Nephron (organoid): ENCODE data around the gene NOL7.

Experiments
- H3K27ac Mint-ChIP-seq, 3 experiments: 2 replicates each; pipeline ENCODE4 v1.8.0; 2020; ENCODE audit warnings: mixed read lengths in 3 of 3, mild to moderate bottlenecking in 2 of 3, moderate library complexity in 1 of 3
- H3K27me3 Mint-ChIP-seq: 2 replicates; pipeline ENCODE4 v1.8.0; 2021; ENCODE audit warnings: low read depth, mild to moderate bottlenecking, moderate library complexity, mixed read lengths
- H3K36me3 Mint-ChIP-seq: 2 replicates; pipeline ENCODE4 v1.8.0; 2020; ENCODE audit warnings: low read depth, mixed read lengths
- H3K4me1 Mint-ChIP-seq: 2 replicates; pipeline ENCODE4 v1.8.0; 2020; ENCODE audit warnings: mixed read lengths
- H3K4me3 Mint-ChIP-seq, 3 experiments: 2 replicates each; pipeline ENCODE4 v1.8.0; 2020; ENCODE audit warnings: mild to moderate bottlenecking in 3 of 3, mixed read lengths in 3 of 3, moderate library complexity in 2 of 3
- H3K9me3 Mint-ChIP-seq: 2 replicates; pipeline ENCODE4 v1.8.0; 2020; ENCODE audit warnings: mixed read lengths
- CTCF ChIP-seq, 3 experiments: fragments of 200-600 bp; sonication (generic); IDR thresholded peaks; one replicate each; pipeline ENCODE4 v1.5.0; 2021; ENCODE audit warnings: antibody characterized with exemption in 3 of 3; ENCODE audit not compliant: unreplicated experiment in 3 of 3

Gene NOL7

GRCh38 chr6:13576017-13576416, 39.1 kb upstream of the NOL7 start:
- no peak for TF ChIP-seq CTCF (IDR thresholded peaks at IDR 0.05; ENCODE audit: unreplicated experiment in 3 of 3)
- H3K27me3 Mint-ChIP-seq, result peaks cover 4% of the 10 kb centered on the region
- H3K27ac Mint-ChIP-seq, result peak overlapping the region; percentile 59 to 99 (median 98)
- peaks cover 24% of the 10 kb centered on the region for H3K36me3 Mint-ChIP-seq
- H3K9me3 Mint-ChIP-seq, result peaks cover 13% of the 10 kb centered on the region
- H3K4me1 Mint-ChIP-seq, result peaks cover 8% of the 10 kb centered on the region
- peak overlapping the region; percentile 73 to 86 (median 75) for H3K4me3 Mint-ChIP-seq

- TF ChIP-seq CTCF (IDR thresholded peaks at IDR 0.05; ENCODE audit: unreplicated experiment in 3 of 3), result no peak
- peaks cover 8% of the 10 kb centered on the region for H3K4me1 Mint-ChIP-seq
- peaks cover 4% of the 10 kb centered on the region for H3K27me3 Mint-ChIP-seq
- H3K4me3 Mint-ChIP-seq, result peak overlapping the region in 2 of 3 experiments; percentile 31 to 56
- peaks cover 13% of the 10 kb centered on the region for H3K9me3 Mint-ChIP-seq
- peaks cover 34% of the 10 kb centered on the region for H3K36me3 Mint-ChIP-seq
- H3K27ac Mint-ChIP-seq, result no peak overlapping the region
These were observed 37.2 kb upstream of the NOL7 start for GRCh38 chr6:13577926-13578325.

GRCh38 chr6:13579911-13580310, 35.2 kb upstream of the NOL7 start:
- no peak for TF ChIP-seq CTCF (IDR thresholded peaks at IDR 0.05; ENCODE audit: unreplicated experiment in 3 of 3)
- Mint-ChIP-seq H3K4me3 (no peak overlapping the region), H3K4me1 (peaks cover 6% of the 10 kb centered on the region), H3K36me3 (peaks cover 44% of the 10 kb centered on the region), H3K27ac (no peak overlapping the region), H3K27me3 (peaks cover 4% of the 10 kb centered on the region), H3K9me3 (peaks cover 13% of the 10 kb centered on the region)

- no peak overlapping the region for H3K4me3 Mint-ChIP-seq
- no peaks in the 10 kb centered on the region for H3K4me1 Mint-ChIP-seq
- peaks cover 49% of the 10 kb centered on the region for H3K36me3 Mint-ChIP-seq
- peaks cover 10% of the 10 kb centered on the region for H3K9me3 Mint-ChIP-seq
- H3K27me3 Mint-ChIP-seq, result no peaks in the 10 kb centered on the region
- no peak overlapping the region for H3K27ac Mint-ChIP-seq
- TF ChIP-seq CTCF (IDR thresholded peaks at IDR 0.05; ENCODE audit: unreplicated experiment in 3 of 3), result no peak
These were observed 33.4 kb upstream of the NOL7 start for GRCh38 chr6:13581700-13582229.

GRCh38 chr6:13586603-13587542, 28.3 kb upstream of the NOL7 start:
- no peak overlapping the region for H3K4me3 Mint-ChIP-seq
- H3K27me3 Mint-ChIP-seq, result no peaks in the 10 kb centered on the region
- no peak for TF ChIP-seq CTCF (IDR thresholded peaks at IDR 0.05; ENCODE audit: unreplicated experiment in 3 of 3)
- H3K4me1 Mint-ChIP-seq, result no peaks in the 10 kb centered on the region
- H3K36me3 Mint-ChIP-seq, result peaks cover 34% of the 10 kb centered on the region
- no peaks in the 10 kb centered on the region for H3K9me3 Mint-ChIP-seq
- no peak overlapping the region for H3K27ac Mint-ChIP-seq
